Measurements from ENCODE around the gene GREM2.

DNA sequence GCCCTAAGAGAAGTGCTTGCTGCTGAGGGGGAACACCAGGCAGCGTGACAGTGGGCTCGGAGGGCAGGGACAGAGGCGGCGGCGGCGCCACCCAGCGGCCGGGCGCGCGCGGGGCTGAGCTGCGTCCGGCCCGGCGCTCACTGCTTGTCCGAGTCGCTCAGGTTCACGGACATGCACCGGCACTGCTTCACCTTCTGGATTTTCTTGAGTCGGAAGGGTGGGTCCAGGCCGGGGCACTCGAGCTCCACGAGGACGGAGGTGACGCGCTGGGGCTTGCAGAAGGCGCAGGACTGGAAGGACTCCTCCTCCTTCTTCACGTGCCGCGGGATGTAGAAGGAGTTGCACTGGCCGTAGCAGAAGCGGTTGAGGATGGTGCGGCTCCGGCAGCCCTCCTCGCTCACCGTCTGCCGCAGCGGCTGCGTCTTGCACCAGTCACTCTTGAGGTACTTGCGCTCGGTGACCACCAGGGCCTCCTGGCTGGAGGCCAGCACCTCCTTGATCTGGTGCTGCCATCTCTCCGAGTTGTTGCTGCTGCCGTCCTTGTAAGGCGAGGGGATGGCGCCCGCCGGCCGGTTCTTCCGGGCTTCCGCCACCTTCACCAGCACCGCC is 119.0 kb downstream of the GREM2 start:
- TF ChIP-seq, protein P1, sequence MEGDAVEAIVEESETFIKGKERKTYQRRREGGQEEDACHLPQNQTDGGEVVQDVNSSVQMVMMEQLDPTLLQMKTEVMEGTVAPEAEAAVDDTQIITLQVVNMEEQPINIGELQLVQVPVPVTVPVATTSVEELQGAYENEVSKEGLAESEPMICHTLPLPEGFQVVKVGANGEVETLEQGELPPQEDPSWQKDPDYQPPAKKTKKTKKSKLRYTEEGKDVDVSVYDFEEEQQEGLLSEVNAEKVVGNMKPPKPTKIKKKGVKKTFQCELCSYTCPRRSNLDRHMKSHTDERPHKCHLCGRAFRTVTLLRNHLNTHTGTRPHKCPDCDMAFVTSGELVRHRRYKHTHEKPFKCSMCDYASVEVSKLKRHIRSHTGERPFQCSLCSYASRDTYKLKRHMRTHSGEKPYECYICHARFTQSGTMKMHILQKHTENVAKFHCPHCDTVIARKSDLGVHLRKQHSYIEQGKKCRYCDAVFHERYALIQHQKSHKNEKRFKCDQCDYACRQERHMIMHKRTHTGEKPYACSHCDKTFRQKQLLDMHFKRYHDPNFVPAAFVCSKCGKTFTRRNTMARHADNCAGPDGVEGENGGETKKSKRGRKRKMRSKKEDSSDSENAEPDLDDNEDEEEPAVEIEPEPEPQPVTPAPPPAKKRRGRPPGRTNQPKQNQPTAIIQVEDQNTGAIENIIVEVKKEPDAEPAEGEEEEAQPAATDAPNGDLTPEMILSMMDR (IDR thresholded peaks at IDR 0.05 in 4 of 5, conservative IDR thresholded peaks at IDR 0.05 in 1 of 5): no peak
- no peak for TF ChIP-seq POLR2A (IDR thresholded peaks at IDR 0.05)
